Hepatocyte (in vitro differentiated cells): Measurements from ENCODE around the gene METAP1D. TPM values are rescaled to one million over a fixed set of nuclear protein-coding genes. Genes with fewer than 3 reads are reported as not detected.

Experiments
- DNase-seq: peaks from one replicate; pipeline ENCODE4 v3.0.0-alpha.2; 2016; ENCODE audit warnings: low spot score
- H2AFZ ChIP-seq: fragments of 200-600 bp; sonication (generic); 2 replicates; pipeline ENCODE4 v1.6.0; 2016; ENCODE audit warnings: antibody characterized with exemption, mild to moderate bottlenecking
- H3K27ac ChIP-seq: fragments of 200-600 bp; sonication (generic); 2 replicates; pipeline ENCODE4 v1.5.1; 2016; ENCODE audit warnings: mild to moderate bottlenecking
- H3K27me3 ChIP-seq: fragments of 200-600 bp; sonication (generic); 2 replicates; pipeline ENCODE4 v1.6.1; 2016
- H3K36me3 ChIP-seq: fragments of 200-600 bp; sonication (generic); replicated peaks from 2 replicates; pipeline ENCODE4 v1.5.1; 2016; ENCODE audit warnings: low read depth; ENCODE audit not compliant: insufficient read depth
- H3K4me1 ChIP-seq: fragments of 200-600 bp; sonication (generic); 2 replicates; pipeline ENCODE4 v1.5.1; 2016; ENCODE audit warnings: mild to moderate bottlenecking, moderate library complexity; ENCODE audit not compliant: insufficient read depth
- H3K4me2 ChIP-seq: fragments of 200-600 bp; sonication (generic); 2 replicates; pipeline ENCODE4 v1.6.0; 2016
- H3K4me3 ChIP-seq: fragments of 200-600 bp; sonication (generic); 2 replicates; pipeline ENCODE4 v1.5.1; 2016; ENCODE audit warnings: mild to moderate bottlenecking
- H3K79me2 ChIP-seq: fragments of 200-600 bp; sonication (generic); 2 replicates; pipeline ENCODE4 v1.6.0; 2017; ENCODE audit warnings: mild to moderate bottlenecking
- H3K9me2 ChIP-seq: fragments of 200-600 bp; sonication (generic); replicated peaks from 2 replicates; pipeline ENCODE4 v1.6.0; 2017; ENCODE audit warnings: mild to moderate bottlenecking; ENCODE audit not compliant: insufficient read depth
- H3K9me3 ChIP-seq: fragments of 200-600 bp; sonication (generic); 2 replicates; pipeline ENCODE4 v1.5.1; 2016; ENCODE audit warnings: low read depth, mild to moderate bottlenecking
- H4K20me1 ChIP-seq: fragments of 200-600 bp; sonication (generic); 2 replicates; pipeline ENCODE4 v1.6.0; 2016; ENCODE audit warnings: mild to moderate bottlenecking; ENCODE audit not compliant: insufficient read depth, poor library complexity, severe bottlenecking
- EZH2 ChIP-seq: fragments of 200-600 bp; sonication (generic); IDR thresholded peaks from 2 replicates; pipeline ENCODE4 v1.6.1; 2016; ENCODE audit warnings: antibody characterized with exemption, mild to moderate bottlenecking, borderline replicate concordance
- EZH2phosphoT487 ChIP-seq: fragments of 200-600 bp; sonication (generic); IDR thresholded peaks from one replicate; pipeline ENCODE4 v1.6.1; 2018; ENCODE audit warnings: antibody characterized with exemption, mild to moderate bottlenecking, low read depth, moderate library complexity; ENCODE audit not compliant: unreplicated experiment, severe bottlenecking
- WGBS: methylation state at CpG from one replicate; pipeline ENCODE4 v1.1.6; 2016; ENCODE audit warnings: low lambda C conversion rate; ENCODE audit errors: missing lambda C conversion rate; 5-methylcytosine and 5-hydroxymethylcytosine counted together
- polyA plus RNA-seq: library from polyadenylated mRNA; unstranded; fragments of >200 nt; fragmentation: Nextera tagmentation; extraction: Ambion mirVana; gene quantifications from 2 replicates; pipeline ENCODE4 v1.2.1, GENCODE V29; 2016
- total RNA-seq: library from RNA; depleted of rRNA; stranded (reverse); fragments of >200 nt; gene quantifications from 2 replicates; pipeline ENCODE4 v1.2.3, GENCODE V29; 2014
- TF ChIP-seq, protein P1 (sequence below): fragments of 200-600 bp; sonication (generic); IDR thresholded peaks from 2 replicates; pipeline ENCODE4 v1.5.1; 2016; ENCODE audit warnings: antibody characterized with exemption, mild to moderate bottlenecking; ENCODE audit not compliant: poor library complexity

The METAP1D gene
- total and polyA plus RNA-seq, 2 experiments from 2014 or later, result 2.8 to 6.0 TPM

DNA sequence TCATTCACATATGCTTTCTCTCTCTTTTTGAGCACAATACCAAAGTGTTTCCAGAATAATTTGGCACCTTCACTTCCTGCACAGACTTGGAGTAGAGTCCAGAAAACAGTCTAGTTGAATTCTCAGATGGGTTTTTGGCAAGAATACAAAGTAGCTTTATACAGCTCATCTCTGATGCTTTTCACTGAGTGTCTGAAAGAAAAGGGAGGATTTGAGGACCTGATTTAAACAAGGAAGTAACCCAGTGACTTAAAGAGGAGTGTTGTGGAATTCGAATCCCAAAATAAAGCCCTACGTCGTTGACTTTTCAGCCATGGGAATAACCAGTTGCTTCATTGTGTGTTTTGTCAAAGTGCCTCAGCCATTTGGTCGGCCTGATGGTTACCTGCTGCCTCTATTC, 31.8 kb downstream of the METAP1D start:
- no peaks in the 10 kb centered on the region for H3K4me1 ChIP-seq
- H2AFZ ChIP-seq, result no peak overlapping the region
- H4K20me1 ChIP-seq, result no peaks in the 10 kb centered on the region
- H3K9me2 ChIP-seq, result no peaks in the 10 kb centered on the region
- H3K27ac ChIP-seq, result no peak overlapping the region
- H3K4me3 ChIP-seq, result no peak overlapping the region
- TF ChIP-seq EZH2 (no peak), EZH2phosphoT487 (no peak)
- TF ChIP-seq, protein P1, sequence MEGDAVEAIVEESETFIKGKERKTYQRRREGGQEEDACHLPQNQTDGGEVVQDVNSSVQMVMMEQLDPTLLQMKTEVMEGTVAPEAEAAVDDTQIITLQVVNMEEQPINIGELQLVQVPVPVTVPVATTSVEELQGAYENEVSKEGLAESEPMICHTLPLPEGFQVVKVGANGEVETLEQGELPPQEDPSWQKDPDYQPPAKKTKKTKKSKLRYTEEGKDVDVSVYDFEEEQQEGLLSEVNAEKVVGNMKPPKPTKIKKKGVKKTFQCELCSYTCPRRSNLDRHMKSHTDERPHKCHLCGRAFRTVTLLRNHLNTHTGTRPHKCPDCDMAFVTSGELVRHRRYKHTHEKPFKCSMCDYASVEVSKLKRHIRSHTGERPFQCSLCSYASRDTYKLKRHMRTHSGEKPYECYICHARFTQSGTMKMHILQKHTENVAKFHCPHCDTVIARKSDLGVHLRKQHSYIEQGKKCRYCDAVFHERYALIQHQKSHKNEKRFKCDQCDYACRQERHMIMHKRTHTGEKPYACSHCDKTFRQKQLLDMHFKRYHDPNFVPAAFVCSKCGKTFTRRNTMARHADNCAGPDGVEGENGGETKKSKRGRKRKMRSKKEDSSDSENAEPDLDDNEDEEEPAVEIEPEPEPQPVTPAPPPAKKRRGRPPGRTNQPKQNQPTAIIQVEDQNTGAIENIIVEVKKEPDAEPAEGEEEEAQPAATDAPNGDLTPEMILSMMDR, result no peak
- DNase-seq, result no peak
- H3K27me3 ChIP-seq, result no peaks in the 10 kb centered on the region
- no peaks in the 10 kb centered on the region for H3K9me3 ChIP-seq
- no peak overlapping the region for H3K4me2 ChIP-seq
- no peaks in the 10 kb centered on the region for H3K36me3 ChIP-seq
- no peaks in the 10 kb centered on the region for H3K79me2 ChIP-seq
- 89% methylated on average over 4 of the region's 4 CpGs for WGBS

DNA sequence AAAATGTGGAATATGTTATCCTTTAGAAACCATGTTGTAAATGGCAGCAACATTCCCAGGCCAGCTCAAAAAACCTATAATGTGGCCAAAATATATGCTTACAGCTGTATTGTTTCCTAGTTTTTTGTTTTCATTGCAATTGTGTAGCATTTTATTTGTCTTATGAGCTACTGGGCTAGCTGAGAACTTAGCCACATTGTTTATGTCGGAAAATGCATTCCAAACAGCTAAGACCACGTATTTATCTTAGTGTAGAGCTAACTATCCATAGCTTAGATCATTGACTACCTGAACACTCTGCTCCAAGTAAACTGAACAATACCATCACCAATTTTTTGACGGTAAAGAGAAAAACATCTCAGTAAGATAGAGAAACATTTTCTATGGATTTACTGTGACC, 38.4 kb downstream of the METAP1D start:
- 70% methylated on average over 3 of the region's 3 CpGs for WGBS

GRCh38 chr2:172038604-172039003, 38.9 kb downstream of the METAP1D start:
- no peak for DNase-seq
- no peak overlapping the region for H2AFZ ChIP-seq

More for the DNA sequence above, 38.4 kb downstream of the METAP1D start:
- Histone ChIP-seq H3K4me2 (no peak overlapping the region), H3K4me3 (no peak overlapping the region), H3K9me3 (no peaks in the 10 kb centered on the region), H3K4me1 (peaks cover 4% of the 10 kb centered on the region), H3K27me3 (no peaks in the 10 kb centered on the region), H3K79me2 (no peaks in the 10 kb centered on the region), H4K20me1 (no peaks in the 10 kb centered on the region), H3K27ac (no peak overlapping the region), H3K9me2 (no peaks in the 10 kb centered on the region), H2AFZ (no peak overlapping the region), H3K36me3 (no peaks in the 10 kb centered on the region)
- DNase-seq, result no peak
- TF ChIP-seq EZH2phosphoT487 (no peak), EZH2 (no peak)
- TF ChIP-seq, protein P1, result no peak

More at GRCh38 chr2:172038604-172039003, 38.9 kb downstream of the METAP1D start:
- H3K9me2 ChIP-seq, result no peaks in the 10 kb centered on the region
- WGBS, result 63% methylated on average over 2 of the region's 2 CpGs
- no peak overlapping the region for H3K4me3 ChIP-seq
- H3K79me2 ChIP-seq, result no peaks in the 10 kb centered on the region
- H3K4me2 ChIP-seq, result no peak overlapping the region
- no peaks in the 10 kb centered on the region for H3K9me3 ChIP-seq
- TF ChIP-seq EZH2phosphoT487 (no peak), EZH2 (no peak)
- TF ChIP-seq, protein P1, result no peak
- H3K27ac ChIP-seq, result no peak overlapping the region
- H4K20me1 ChIP-seq, result no peaks in the 10 kb centered on the region
- no peaks in the 10 kb centered on the region for H3K27me3 ChIP-seq
- H3K4me1 ChIP-seq, result peaks cover 4% of the 10 kb centered on the region
- no peaks in the 10 kb centered on the region for H3K36me3 ChIP-seq
